ENCODE data around the gene MTOR.

GRCh38 chr1:11308699-11309224 lies 46.4 kb upstream of the MTOR start:
- no peak for TF ChIP-seq CTCF (IDR thresholded peaks at IDR 0.05)
- TF ChIP-seq POLR2A (IDR thresholded peaks at IDR 0.05): no peak
